Lung (tissue), 13 donors: ENCODE data around the gene NATD1. TPM values are rescaled to one million over a fixed set of nuclear protein-coding genes. Genes with fewer than 3 reads are reported as not detected.

Experiments
- ATAC-seq: fragments of 200-7000 bp; cut with Tn5 transposase; one replicate; pipeline ENCODE4 v1.9.1; 2020; ENCODE audit warnings: moderate number of reproducible peaks; ENCODE audit not compliant: insufficient read depth, low FRiP score
- DNase-seq, 3 donors: peaks; one replicate each; pipeline ENCODE4 v3.0.0-alpha.2; 2013 to 2017
- H3K27ac ChIP-seq, 2 donors: one replicate each; pipeline ENCODE4 v1.5.1; 2013; ENCODE audit warnings: mild to moderate bottlenecking in 2 of 2, moderate library complexity in 2 of 2, control low read depth in 1 of 2, inconsistent platforms in 1 of 2, low read depth in 1 of 2, low read length in 1 of 2
- H3K27me3 ChIP-seq, 3 donors: one replicate each; pipeline ENCODE4 v1.5.1; 2013; ENCODE audit warnings: low read length in 2 of 3; ENCODE audit not compliant: control insufficient read depth in 3 of 3, insufficient read depth in 3 of 3
- H3K36me3 ChIP-seq, 4 donors: one replicate each; pipeline ENCODE4 v1.5.1; 2013; ENCODE audit warnings: low read length in 4 of 4, mild to moderate bottlenecking in 1 of 4, moderate library complexity in 1 of 4; ENCODE audit not compliant: control insufficient read depth in 4 of 4, insufficient read depth in 4 of 4
- H3K4me1 ChIP-seq, 5 donors: one replicate each; pipeline ENCODE4 v1.5.1; 2013; ENCODE audit warnings: low read length in 5 of 5, mild to moderate bottlenecking in 2 of 5, moderate library complexity in 1 of 5; ENCODE audit not compliant: control insufficient read depth in 5 of 5, insufficient read depth in 5 of 5
- H3K4me3 ChIP-seq: one replicate; pipeline ENCODE4 v1.5.1; 2013; ENCODE audit warnings: mild to moderate bottlenecking, control low read depth, moderate library complexity
- H3K9ac ChIP-seq, 2 donors: one replicate each; pipeline ENCODE4 v1.5.1; 2013; ENCODE audit warnings: low read length in 2 of 2, control low read depth in 1 of 2; ENCODE audit not compliant: insufficient read depth in 1 of 2
- H3K9me3 ChIP-seq, 4 donors: one replicate each; pipeline ENCODE4 v1.5.1; 2013; ENCODE audit warnings: low read length in 3 of 4, mild to moderate bottlenecking in 1 of 4, moderate library complexity in 1 of 4; ENCODE audit not compliant: control insufficient read depth in 4 of 4, insufficient read depth in 3 of 4
- CTCF ChIP-seq: IDR thresholded peaks from 2 replicates; pipeline ENCODE4 v1.5.1; 2012; ENCODE audit warnings: mild to moderate bottlenecking; ENCODE audit errors: control extremely low read depth, extremely low read depth
- WGBS, 2 donors: extraction: QIAGEN DNeasy Blood & Tissue Kit; methylation state at CpG; one replicate each; pipeline ENCODE4 v1.1.7; 2013; 5-methylcytosine and 5-hydroxymethylcytosine counted together
- polyA plus RNA-seq, 2 donors: library from polyadenylated mRNA; stranded (reverse); fragments of 200-250 nt; gene quantifications; one replicate each; pipeline ENCODE4 v1.2.1, GENCODE V29; 2013
- small RNA-seq: library from RNA; depleted of rRNA; stranded (forward); fragments of <200 nt; gene quantifications from one replicate; pipeline ENCODE3, GENCODE V24; 2014; ENCODE audit warnings: low replicate concordance
- total RNA-seq, 2 donors: library from RNA; depleted of rRNA in 1 of 2; stranded (reverse); fragments of >200 nt in 1 of 2; gene quantifications; one replicate each; pipeline ENCODE4 v1.2.1, GENCODE V29; 2014 to 2021
- donor health status: control.
- donor health status: control.
- donor health status: Bipolar disorder and iron deficiency.
- donor health status: healthy.
- donor health status: DM: yes; HTN: yes; CAD: no.

The NATD1 gene
- total and polyA plus RNA-seq, 4 donors = 4.8 to 8.1 (median 6.6) TPM

- Histone ChIP-seq H3K27ac (no peak overlapping the region), H3K4me3 (no peak overlapping the region), H3K9me3 (no peaks in the 10 kb centered on the region), H3K27me3 (no peaks in the 10 kb centered on the region), H3K4me1 (peaks cover 0 to 13% (median 6%) of the 10 kb centered on the region in 5 donors), H3K9ac (no peak overlapping the region), H3K36me3 (peaks cover 0 to 31% (median 22%) of the 10 kb centered on the region in 4 donors)
- TF ChIP-seq CTCF = no peak
- DNase-seq = no peak
- 98 to 100% methylated on average over 4 of the region's 4 CpGs for WGBS, 2 donors
- ATAC-seq = no peak
These were observed 63.8 kb downstream of the NATD1 start for GRCh38 chr17:21189361-21189760.

Small RNA genes lying within 50 kb of the gene (small RNA-seq; reads per million reads assigned to genes)
- gene RN7SL426P = not detected

Other genes starting within 250 kb of the NATD1 start
- 100 to 1,000 TPM; 169 to 180 TPM for gene USP22, start 210.4 kb downstream of the NATD1 start, total RNA-seq
- 10 to 100 TPM; 33.3 to 55.8 TPM for gene USP22, start 210.4 kb downstream of the NATD1 start, polyA plus RNA-seq
- gene DHRS7B, start 126.4 kb downstream of the NATD1 start, total RNA-seq = 10 to 100 TPM; 19.4 to 26.1 TPM
- gene DHRS7B, start 126.4 kb downstream of the NATD1 start, polyA plus RNA-seq = 10 to 100 TPM; 37.3 to 55.6 TPM
- 10 to 100 TPM; 12.1 to 26.1 TPM for gene TMEM11, start 39.2 kb downstream of the NATD1 start, total RNA-seq
- gene TMEM11, start 39.2 kb downstream of the NATD1 start, polyA plus RNA-seq = 10 to 100 TPM; 28.1 to 29.4 TPM
- gene MAP2K3, start 31.3 kb upstream of the NATD1 start, total RNA-seq = 100 to 1,000 TPM in 1 of 2 donors, 10 to 100 TPM in 1; 36.4 to 111 TPM
- gene MAP2K3, start 31.3 kb upstream of the NATD1 start, polyA plus RNA-seq = 10 to 100 TPM; 53.9 to 99.5 TPM
- 1 to 10 TPM; 3.4 to 6.6 TPM for gene KCNJ12, start 122.9 kb upstream of the NATD1 start, total RNA-seq
- gene KCNJ12, start 122.9 kb upstream of the NATD1 start, polyA plus RNA-seq = 1 to 10 TPM in 1 of 2 donors, under 1 TPM in 1; 0.67 to 1.6 TPM